ENCODE measurements around the gene GLRX. TPM values are rescaled to one million over a fixed set of nuclear protein-coding genes. Genes with fewer than 3 reads are reported as not detected.

Gene GLRX
- polyA plus RNA-seq, 3 donors: 386 to 603 (median 555) TPM

DNA sequence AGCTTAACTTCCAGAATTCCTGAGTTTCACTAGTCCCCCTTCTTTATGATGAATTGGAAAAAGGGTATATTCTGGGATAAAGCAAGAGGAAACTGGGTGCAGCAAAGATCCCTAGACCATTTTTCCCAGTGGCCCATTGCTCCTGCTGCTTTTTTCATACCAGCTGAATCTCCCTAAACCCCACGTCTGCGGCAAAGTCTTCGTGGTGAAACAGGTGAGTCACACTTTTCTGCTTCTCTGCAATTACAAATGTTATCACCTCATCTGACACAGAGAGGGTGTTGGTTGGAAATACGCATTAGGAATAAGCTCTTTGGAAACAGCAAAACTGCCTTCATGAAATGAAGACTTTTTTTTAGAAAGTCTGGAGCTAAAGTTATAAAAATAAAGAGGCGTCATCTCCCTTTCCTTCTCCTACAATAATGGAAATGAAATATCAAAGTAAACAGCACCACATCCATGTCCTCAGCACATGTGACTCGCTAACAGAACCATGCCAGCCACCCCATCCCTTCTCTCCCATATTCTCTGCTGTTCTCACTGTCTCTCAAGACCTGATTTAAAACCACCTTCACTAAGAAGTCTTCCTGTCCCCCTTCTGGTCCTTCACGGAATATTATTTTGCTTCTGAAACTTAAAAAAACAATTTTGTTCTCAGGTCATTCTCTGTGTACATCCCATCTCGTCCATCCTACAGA lies 39.5 kb upstream of the GLRX start:
- intact Hi-C loops (cut with micrococcal nuclease): loop anchor here (1.0 to 5.0 kb wide), 2 partner anchors 8 to 50 kb away; no protein-coding TSS in a partner anchor
- peak overlapping the region; percentile 39 for H3K4me2 ChIP-seq (replicated peaks; ENCODE audit: extremely low read depth, low read length, poor library complexity, severe bottlenecking)
- peaks cover 58 to 69% of the 10 kb centered on the region in 2 donors for H3K4me1 ChIP-seq (ENCODE audit: control insufficient read depth in 1 of 2, insufficient read depth in 2 of 2, low read length in 2 of 2)
- Mint-ChIP-seq H3K36me3 (peaks cover 0 to 10% of the 10 kb centered on the region in 2 donors), H3K27ac (peak overlapping the region; percentile 90 to 97 (median 97)), H3K27me3 (ENCODE audit: low read depth in 3 of 3) (peaks cover 4 to 6% (median 4%) of the 10 kb centered on the region in 3 donors), H3K4me3 (peak overlapping the region in 1 of 2 donors; percentile 77), H3K4me1 (peaks cover 76% of the 10 kb centered on the region), H3K9me3 (peaks cover 0 to 4% (median 0%) of the 10 kb centered on the region in 7 donors)
- TF ChIP-seq, protein P1, sequence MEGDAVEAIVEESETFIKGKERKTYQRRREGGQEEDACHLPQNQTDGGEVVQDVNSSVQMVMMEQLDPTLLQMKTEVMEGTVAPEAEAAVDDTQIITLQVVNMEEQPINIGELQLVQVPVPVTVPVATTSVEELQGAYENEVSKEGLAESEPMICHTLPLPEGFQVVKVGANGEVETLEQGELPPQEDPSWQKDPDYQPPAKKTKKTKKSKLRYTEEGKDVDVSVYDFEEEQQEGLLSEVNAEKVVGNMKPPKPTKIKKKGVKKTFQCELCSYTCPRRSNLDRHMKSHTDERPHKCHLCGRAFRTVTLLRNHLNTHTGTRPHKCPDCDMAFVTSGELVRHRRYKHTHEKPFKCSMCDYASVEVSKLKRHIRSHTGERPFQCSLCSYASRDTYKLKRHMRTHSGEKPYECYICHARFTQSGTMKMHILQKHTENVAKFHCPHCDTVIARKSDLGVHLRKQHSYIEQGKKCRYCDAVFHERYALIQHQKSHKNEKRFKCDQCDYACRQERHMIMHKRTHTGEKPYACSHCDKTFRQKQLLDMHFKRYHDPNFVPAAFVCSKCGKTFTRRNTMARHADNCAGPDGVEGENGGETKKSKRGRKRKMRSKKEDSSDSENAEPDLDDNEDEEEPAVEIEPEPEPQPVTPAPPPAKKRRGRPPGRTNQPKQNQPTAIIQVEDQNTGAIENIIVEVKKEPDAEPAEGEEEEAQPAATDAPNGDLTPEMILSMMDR (IDR thresholded peaks at IDR 0.05): no peak
- H3K79me2 ChIP-seq (ENCODE audit: insufficient read depth, low read length): no peaks in the 10 kb centered on the region
- H3K4me3 ChIP-seq (replicated peaks in 1 of 3; ENCODE audit: low read depth in 2 of 3, low read length in 3 of 3): peak overlapping the region in 1 of 3 experiments; percentile 18
- H3K27ac ChIP-seq (ENCODE audit: low read depth in 1 of 2, low read length in 2 of 2): peak overlapping the region; percentile 49 to 84
- 57% methylated on average over 3 of the region's 8 CpGs for WGBS (ENCODE audit: insufficient coverage)
- H3K36me3 ChIP-seq (replicated peaks in 1 of 2; ENCODE audit: control insufficient read depth in 1 of 2, insufficient read depth in 2 of 2, low read length in 2 of 2): no peaks in the 10 kb centered on the region
- H3K27me3 ChIP-seq (ENCODE audit: control insufficient read depth in 2 of 2, insufficient read depth in 2 of 2, low read length in 2 of 2): no peaks in the 10 kb centered on the region
- H3K9me3 ChIP-seq (replicated peaks in 1 of 2; ENCODE audit: control insufficient read depth in 1 of 2, insufficient read depth in 1 of 2, low read length in 2 of 2): no peaks in the 10 kb centered on the region
- no peak overlapping the region for H3K9ac ChIP-seq (ENCODE audit: insufficient read depth, low read length, poor library complexity, severe bottlenecking)
- peak in 2 of 3 donors; percentile 47 to 75 for DNase-seq
- no peaks in the 10 kb centered on the region for H4K20me1 ChIP-seq (ENCODE audit: insufficient read depth, low read length)
- H2AFZ ChIP-seq (ENCODE audit: insufficient read depth, low read depth, low read length, poor library complexity, severe bottlenecking): no peak overlapping the region

DNA sequence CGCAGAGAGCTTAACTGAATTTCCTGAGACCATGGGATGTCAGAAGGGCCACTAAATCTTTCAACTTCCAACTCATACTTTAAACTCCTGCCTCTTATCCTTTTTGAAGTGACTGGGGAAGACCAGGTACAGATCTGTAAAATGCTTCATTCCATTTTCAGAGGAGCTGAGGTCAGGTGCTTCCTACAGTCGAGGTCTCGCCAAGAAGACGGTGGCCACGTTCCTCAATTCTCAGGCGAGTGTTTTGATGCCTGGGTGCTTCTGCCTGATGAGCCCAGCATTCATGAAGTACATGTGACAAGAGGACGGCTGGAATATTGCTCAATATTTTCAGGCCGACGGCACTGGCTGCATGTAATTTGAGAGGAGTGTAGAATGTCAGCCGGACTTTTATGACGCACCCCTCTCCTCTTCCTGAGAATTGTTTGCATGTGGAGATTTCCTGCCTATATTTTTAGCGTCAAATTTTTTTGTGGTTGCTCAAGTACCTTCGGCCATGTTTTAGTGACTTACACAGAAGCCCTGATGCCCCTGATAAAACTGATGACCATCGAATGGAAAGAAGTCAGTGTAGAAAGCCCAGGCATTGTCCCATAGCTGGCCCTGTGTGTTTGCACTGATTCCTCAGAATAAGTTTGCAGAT lies 38.8 kb upstream of the GLRX start:
- Histone ChIP-seq H4K20me1 (ENCODE audit: insufficient read depth, low read length) (no peaks in the 10 kb centered on the region), H3K36me3 (replicated peaks in 1 of 2; ENCODE audit: control insufficient read depth in 1 of 2, insufficient read depth in 2 of 2, low read length in 2 of 2) (no peaks in the 10 kb centered on the region), H3K27ac (ENCODE audit: low read depth in 1 of 2, low read length in 2 of 2) (peak overlapping the region; percentile 49 to 84), H2AFZ (ENCODE audit: insufficient read depth, low read depth, low read length, poor library complexity, severe bottlenecking) (no peak overlapping the region), H3K9me3 (replicated peaks in 1 of 2; ENCODE audit: control insufficient read depth in 1 of 2, insufficient read depth in 1 of 2, low read length in 2 of 2) (no peaks in the 10 kb centered on the region), H3K79me2 (ENCODE audit: insufficient read depth, low read length) (no peaks in the 10 kb centered on the region), H3K4me2 (replicated peaks; ENCODE audit: extremely low read depth, low read length, poor library complexity, severe bottlenecking) (peak overlapping the region; percentile 39), H3K4me1 (ENCODE audit: control insufficient read depth in 1 of 2, insufficient read depth in 2 of 2, low read length in 2 of 2) (peaks cover 55 to 67% of the 10 kb centered on the region in 2 donors), H3K9ac (ENCODE audit: insufficient read depth, low read length, poor library complexity, severe bottlenecking) (no peak overlapping the region), H3K4me3 (replicated peaks in 1 of 3; ENCODE audit: low read depth in 2 of 3, low read length in 3 of 3) (peak overlapping the region in 1 of 3 experiments; percentile 18), H3K27me3 (ENCODE audit: control insufficient read depth in 2 of 2, insufficient read depth in 2 of 2, low read length in 2 of 2) (no peaks in the 10 kb centered on the region)
- peak; percentile 91 to 98 (median 95) for DNase-seq
- Mint-ChIP-seq H3K9me3 (peaks cover 0 to 4% (median 0%) of the 10 kb centered on the region in 7 donors), H3K27me3 (ENCODE audit: low read depth in 3 of 3) (peaks cover 4 to 5% (median 4%) of the 10 kb centered on the region in 3 donors), H3K27ac (peak overlapping the region; percentile 90 to 97 (median 97)), H3K4me3 (peak overlapping the region; percentile 62 to 77), H3K36me3 (peaks cover 0 to 8% of the 10 kb centered on the region in 2 donors), H3K4me1 (peaks cover 70% of the 10 kb centered on the region)
- 2% methylated on average over 8 of the region's 14 CpGs for whole genome bisulfite sequencing (ENCODE audit: insufficient coverage)
- TF ChIP-seq, protein P1 (IDR thresholded peaks at IDR 0.05): no peak
- intact Hi-C loops (cut with micrococcal nuclease): loop anchor here (1.0 to 5.0 kb wide), 2 partner anchors 9 to 51 kb away; no protein-coding TSS in a partner anchor

Data from CD14-positive monocyte (primary cell).